H1 (cell line): ENCODE measurements around the gene ZNF777. TPM values are rescaled to one million over a fixed set of nuclear protein-coding genes. Genes with fewer than 3 reads are reported as not detected.

Source experiments
- ATF3 ChIP-seq: IDR thresholded peaks from 2 replicates; pipeline ENCODE4 v1.6.1; 2011; ENCODE audit warnings: low read depth, mild to moderate bottlenecking, low read length; ENCODE audit not compliant: insufficient read depth
- BRCA1 ChIP-seq: IDR thresholded peaks from 2 replicates; pipeline ENCODE4 v1.6.1; 2012; ENCODE audit warnings: low read depth, low read length, improper control_type of control experiment
- EGR1 ChIP-seq: IDR thresholded peaks from 2 replicates; pipeline ENCODE4 v1.6.1; 2011; ENCODE audit warnings: low read depth, low read length, borderline replicate concordance
- KDM1A ChIP-seq: fragments of 200-600, 300-600 bp; sonication (generic); IDR thresholded peaks from 2 replicates; pipeline ENCODE4 v1.7.1; 2016; ENCODE audit warnings: mild to moderate bottlenecking, low read length, borderline replicate concordance
- SP2 ChIP-seq: IDR thresholded peaks from 2 replicates; pipeline ENCODE4 v1.6.1; 2012; ENCODE audit warnings: mild to moderate bottlenecking, low read length, inconsistent platforms
- SUZ12 ChIP-seq: fragments of 200-600 bp; sonication (generic); IDR thresholded peaks from 2 replicates; pipeline ENCODE4 v1.6.1; 2012; ENCODE audit warnings: mild to moderate bottlenecking, inconsistent platforms, low read length, moderate library complexity, mixed read lengths
- TAF1 ChIP-seq: IDR thresholded peaks from 2 replicates; pipeline ENCODE4 v1.6.1; 2011; ENCODE audit warnings: mild to moderate bottlenecking, low read depth, low read length
- USF2 ChIP-seq: IDR thresholded peaks from 2 replicates; pipeline ENCODE4 v1.6.1; 2011; ENCODE audit warnings: low read length, improper control_type of control experiment
- polyA plus RNA-seq, 7 experiments: library from polyadenylated mRNA; depleted of rRNA in 3 of 7; stranded (reverse) in 5 of 7; unstranded in 2 of 7; fragments of >200 nt in 5 of 7; fragments of 200-250 nt in 2 of 7; gene quantifications; 1 replicate in 5 of 7; 2 replicates in 1 of 7; 4 replicates in 1 of 7; pipeline versions ENCODE4 v1.2.1 to v1.2.3, GENCODE V29; 2011 to 2013; ENCODE audit warnings: missing spikeins in 2 of 7, mixed read lengths in 2 of 7
- total RNA-seq: library from RNA; stranded (reverse); fragmentation: NEBNext Ultra II Directional; extraction: Animal tissue kit (Norgen Biotek cat#: 25700); gene quantifications from 2 replicates; pipeline ENCODE4 v1.2.1, GENCODE V29; 2021

The ZNF777 gene
- total and polyA plus RNA-seq, 2 of the 8 experiments (the other 6 are each of a cell fraction or from before 2014, with no cell fraction given) = 8.0 to 10.1 TPM

- peak; percentile 43; the same call in 1 of the 2 replicates for TF ChIP-seq USF2
- peak; percentile 45; the same call in 1 of the 2 replicates for TF ChIP-seq TAF1
- TF ChIP-seq SP2 = no peak
- peak; percentile 26; the same call in 1 of the 2 replicates for TF ChIP-seq SUZ12
- peak; percentile 29; the same call in 1 of the 2 replicates for TF ChIP-seq BRCA1
- TF ChIP-seq EGR1 = no peak
- peak; percentile 47; the same call in 1 of the 2 replicates for TF ChIP-seq KDM1A
- TF ChIP-seq ATF3 = no peak
These were observed 46.0 kb downstream of the ZNF777 start (continued) for GRCh38 chr7:149414745-149415390.
